KOPT-K1 (cell line): Measurements from ENCODE around the gene UNC13B.
"Not testable (repeated sequence)": the region's sequence is repeated elsewhere in the genome, so short reads cannot be mapped to it uniquely, and the experiment has no call there.

Experiments
- H3K27ac ChIP-seq: fragments of 200-600 bp; sonication (generic); 2 replicates; pipeline ENCODE4 v1.5.1; 2016; ENCODE audit warnings: antibody characterized with exemption, mild to moderate bottlenecking, low read depth, low read length; ENCODE audit not compliant: poor library complexity, severe bottlenecking
- H3K36me3 ChIP-seq: fragments of 200-600 bp; sonication (generic); 2 replicates; pipeline ENCODE4 v1.5.1; 2017; ENCODE audit warnings: antibody characterized with exemption, mild to moderate bottlenecking, low read length, moderate library complexity; ENCODE audit not compliant: insufficient read depth
- H3K9me3 ChIP-seq: fragments of 200-600 bp; sonication (generic); 2 replicates; pipeline ENCODE4 v1.5.1; 2017; ENCODE audit warnings: antibody characterized with exemption, low read length, mild to moderate bottlenecking; ENCODE audit not compliant: insufficient read depth, poor library complexity, severe bottlenecking

The UNC13B gene

DNA sequence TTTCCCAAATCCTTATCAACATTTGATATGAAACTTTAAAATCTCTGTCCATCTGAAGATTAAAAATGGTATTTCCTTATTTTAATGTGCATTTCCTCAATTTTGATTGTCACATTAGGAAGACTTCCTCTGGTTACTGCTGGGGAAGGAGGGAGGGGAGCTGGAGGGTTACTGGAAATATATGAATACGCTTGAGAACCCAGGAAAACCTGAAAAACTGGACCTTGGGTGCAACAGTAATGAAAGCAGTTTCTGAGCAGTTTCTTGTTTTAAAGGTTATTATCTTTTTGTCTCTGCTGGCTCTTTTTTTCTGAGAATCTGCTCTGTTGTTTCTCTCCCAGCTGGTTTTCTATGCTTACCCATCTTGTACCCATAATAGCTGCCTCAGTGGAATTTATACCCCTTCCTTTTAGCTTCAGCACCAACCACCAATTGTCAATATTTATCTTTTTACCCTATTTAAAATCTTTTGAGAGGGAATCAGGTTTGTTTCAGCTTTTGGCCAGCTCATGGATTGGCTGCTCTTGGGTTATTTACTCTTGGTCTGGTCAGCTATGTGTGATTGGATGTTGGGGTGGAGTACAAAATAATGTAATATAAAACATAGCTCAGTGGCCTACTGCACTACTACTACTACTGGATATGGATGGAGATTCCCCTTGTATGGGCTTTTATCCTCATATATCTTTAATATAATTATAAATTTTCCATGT is 67.4 kb downstream of the UNC13B start:
- Histone ChIP-seq H3K27ac (no peak overlapping the region), H3K9me3 (no peaks in the 10 kb centered on the region), H3K36me3 (no peaks in the 10 kb centered on the region)

DNA sequence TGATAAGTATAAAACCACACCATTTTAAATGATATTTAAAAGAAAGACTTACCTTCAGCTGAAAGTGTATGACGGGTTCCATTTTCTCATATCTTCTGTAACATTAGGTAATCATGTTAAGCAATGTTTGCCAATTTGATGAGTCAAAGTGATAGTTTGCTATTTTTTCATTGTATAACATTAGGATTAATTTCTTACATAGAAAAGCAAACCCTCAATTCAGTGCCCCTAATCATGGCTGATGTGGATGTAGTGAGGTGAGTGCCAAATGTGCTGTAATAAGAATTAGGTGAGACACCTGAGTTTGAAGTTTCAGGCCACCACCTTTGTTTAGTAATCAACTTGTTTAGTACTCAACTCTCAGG is 68.0 kb downstream of the UNC13B start:
- Histone ChIP-seq H3K27ac (no peak overlapping the region), H3K9me3 (no peaks in the 10 kb centered on the region), H3K36me3 (no peaks in the 10 kb centered on the region)

DNA sequence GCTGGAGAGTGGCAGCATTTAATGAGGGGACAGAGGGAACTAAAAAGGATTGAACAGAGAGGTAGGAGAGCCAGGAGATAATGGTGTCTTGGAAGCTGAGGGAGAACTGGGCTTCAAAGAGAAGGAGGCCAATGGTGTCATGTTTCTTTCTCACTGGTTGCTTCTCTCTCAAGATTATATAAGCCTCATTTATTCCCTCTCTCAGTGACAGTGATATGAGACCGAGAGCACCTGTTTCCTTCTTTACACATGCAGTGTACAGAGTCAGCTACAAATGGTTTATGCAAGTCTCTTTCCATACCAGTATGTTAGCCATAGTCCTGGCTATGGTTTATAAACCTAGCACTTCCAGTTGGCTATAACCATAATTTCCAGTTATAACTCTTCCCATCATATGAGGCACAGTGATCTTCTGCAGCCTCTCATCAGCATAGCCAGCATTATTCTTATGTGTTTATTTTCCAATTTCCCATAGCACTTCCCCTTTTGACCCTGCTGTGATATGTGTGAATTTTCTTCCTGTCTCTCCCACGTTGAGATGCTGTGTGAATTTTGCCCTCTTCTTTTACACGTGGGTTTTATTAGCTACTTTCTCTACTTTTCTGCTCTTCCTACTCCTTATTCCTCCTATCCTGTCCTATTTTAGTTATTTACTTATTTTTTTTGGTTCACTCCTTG is 71.2 kb downstream of the UNC13B start:
- no peak overlapping the region for H3K27ac ChIP-seq
- H3K9me3 ChIP-seq = no peaks in the 10 kb centered on the region
- H3K36me3 ChIP-seq = no peaks in the 10 kb centered on the region

DNA sequence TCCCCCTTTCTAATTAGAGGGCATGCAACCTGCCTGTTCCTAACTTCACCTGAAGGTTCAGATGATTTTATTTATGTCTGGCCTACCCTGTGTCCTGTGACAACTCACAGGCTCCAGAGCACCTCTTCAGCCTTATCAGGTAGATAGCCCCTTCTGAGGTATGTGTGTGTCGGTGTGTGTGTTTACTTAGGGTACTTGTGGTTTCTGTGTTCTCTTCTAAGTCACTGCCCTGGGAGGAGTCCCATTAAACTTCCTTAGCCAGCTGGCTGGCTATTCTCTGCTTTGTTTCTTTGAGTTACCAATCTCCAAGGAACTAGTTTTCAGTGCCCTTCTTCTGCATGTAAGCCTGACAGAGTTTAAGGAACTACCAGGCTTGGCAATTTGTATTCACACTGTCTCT is 74.9 kb downstream of the UNC13B start:
- Histone ChIP-seq H3K36me3 (no peaks in the 10 kb centered on the region), H3K9me3 (no peaks in the 10 kb centered on the region), H3K27ac (no peak overlapping the region)

DNA sequence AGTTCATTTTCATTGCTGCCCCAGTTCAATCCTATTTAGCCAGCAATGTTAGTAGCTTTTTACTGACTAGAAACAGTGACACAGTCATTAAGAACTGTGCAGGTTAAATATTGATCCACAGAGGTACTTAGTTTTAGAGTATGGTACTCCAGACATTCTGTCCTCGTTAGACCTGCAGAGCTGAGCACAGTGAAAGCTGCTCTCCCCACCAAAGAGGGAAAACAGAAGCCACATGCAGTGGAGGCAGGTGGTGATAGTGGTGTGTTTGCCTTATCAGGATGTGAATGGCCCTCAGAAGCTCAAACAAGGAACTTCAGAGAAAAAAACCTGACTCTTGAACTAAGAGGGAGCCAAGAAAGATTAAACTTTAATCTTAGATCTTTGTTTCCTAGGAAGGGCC is 75.5 kb downstream of the UNC13B start:
- no peaks in the 10 kb centered on the region for H3K36me3 ChIP-seq
- H3K27ac ChIP-seq = no peak overlapping the region
- no peaks in the 10 kb centered on the region for H3K9me3 ChIP-seq

DNA sequence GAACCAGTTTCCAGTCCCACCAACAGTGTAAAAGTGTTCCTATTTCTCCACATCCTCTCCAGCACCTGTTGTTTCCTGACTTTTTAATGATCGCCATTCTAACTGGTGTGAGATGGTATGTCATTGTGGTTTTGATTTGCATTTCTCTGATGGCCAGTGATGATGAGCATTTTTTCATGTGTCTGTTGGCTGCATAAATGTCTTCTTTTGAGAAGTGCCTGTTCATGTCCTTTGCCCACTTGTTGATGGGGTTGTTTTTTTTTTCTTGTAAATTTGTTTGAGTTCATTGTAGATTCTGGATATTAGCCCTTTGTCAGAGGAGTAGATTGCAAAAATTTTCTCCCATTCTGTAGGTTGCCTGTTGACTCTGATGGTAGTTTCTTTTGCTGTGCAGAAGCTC is 84.1 kb downstream of the UNC13B start:
- H3K36me3 ChIP-seq, H3K27ac ChIP-seq, H3K9me3 ChIP-seq: not testable (repeated sequence)

DNA sequence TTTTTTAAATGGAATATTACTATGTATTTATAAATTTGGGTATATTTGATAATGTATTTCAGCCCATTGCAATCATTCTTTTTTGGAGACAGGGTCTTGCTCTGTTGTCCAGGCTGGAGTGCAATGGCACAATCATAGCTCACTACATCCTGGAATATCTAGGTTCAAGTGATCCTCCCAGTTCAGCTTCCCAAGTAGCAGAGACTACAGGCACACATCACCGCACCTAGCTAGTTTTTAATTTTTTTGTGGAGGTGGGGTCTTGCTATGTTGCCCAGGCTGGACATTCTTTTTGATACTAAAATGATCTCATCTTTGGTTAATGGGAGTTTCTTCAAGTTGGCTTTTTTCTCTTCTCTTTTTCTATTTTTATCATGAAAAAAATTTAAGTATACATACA is 91.3 kb downstream of the UNC13B start:
- Histone ChIP-seq H3K27ac (no peak overlapping the region), H3K36me3 (no peaks in the 10 kb centered on the region), H3K9me3 (no peaks in the 10 kb centered on the region)

DNA sequence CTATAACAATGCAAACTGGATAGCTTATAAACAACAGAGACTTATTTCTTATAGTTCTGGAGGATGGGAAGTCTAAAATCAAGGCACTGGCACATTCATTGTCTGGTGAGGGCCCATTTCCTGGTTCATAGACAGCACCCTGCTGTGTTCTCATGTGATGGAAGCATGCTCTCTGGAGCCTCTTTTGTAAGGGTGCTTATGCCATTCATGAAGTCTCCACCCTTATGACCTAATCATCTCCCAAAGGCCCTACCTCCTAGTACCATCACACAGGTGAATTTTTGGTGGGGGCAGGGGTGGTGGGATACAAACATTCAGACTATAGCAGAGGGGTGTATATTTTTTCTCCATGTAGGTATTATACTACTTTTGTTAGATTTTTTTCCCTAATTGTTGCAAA is 92.4 kb downstream of the UNC13B start:
- no peaks in the 10 kb centered on the region for H3K9me3 ChIP-seq
- H3K27ac ChIP-seq = no peak overlapping the region
- no peaks in the 10 kb centered on the region for H3K36me3 ChIP-seq

DNA sequence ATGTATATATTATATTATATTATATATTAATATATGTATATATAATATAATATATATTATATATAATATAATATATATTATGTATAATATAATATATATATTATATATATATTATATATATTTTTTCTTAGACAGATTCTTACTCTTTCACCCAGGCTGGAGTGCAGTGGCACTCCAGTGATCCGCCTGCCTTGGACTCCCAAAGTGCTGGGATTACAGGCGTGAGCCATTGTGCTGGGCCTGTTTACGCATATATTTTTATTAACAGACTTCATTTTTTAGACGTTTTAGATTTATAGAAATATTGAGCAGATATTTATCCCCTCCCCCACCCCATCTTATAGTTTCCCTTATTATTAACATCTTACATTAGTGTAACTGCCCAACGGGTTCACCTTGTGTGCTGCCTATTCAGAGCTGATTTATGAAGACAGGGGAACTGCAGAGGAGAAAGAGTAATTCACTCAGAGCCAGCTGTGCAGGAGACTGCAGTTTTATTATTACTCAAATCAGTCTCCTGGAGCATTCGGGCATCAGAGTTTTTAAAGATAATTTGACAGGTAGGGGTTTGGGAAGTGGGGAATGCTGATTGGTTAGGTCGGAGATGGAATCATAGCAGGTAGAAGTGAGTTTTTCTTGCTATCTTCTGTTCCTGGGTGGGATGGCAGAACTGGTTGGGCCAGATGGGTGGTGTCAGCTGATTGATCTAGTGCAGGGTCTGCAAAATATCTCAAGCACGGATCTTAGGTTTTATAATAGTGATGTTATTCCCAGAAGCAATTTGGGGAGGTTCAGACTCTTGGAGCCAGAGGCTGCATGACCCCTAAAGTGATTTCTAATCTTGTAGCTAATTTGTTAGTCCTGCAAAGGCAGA is 93.4 kb downstream of the UNC13B start:
- H3K36me3 ChIP-seq = no peaks in the 10 kb centered on the region
- no peak overlapping the region for H3K27ac ChIP-seq
- H3K9me3 ChIP-seq = no peaks in the 10 kb centered on the region

DNA sequence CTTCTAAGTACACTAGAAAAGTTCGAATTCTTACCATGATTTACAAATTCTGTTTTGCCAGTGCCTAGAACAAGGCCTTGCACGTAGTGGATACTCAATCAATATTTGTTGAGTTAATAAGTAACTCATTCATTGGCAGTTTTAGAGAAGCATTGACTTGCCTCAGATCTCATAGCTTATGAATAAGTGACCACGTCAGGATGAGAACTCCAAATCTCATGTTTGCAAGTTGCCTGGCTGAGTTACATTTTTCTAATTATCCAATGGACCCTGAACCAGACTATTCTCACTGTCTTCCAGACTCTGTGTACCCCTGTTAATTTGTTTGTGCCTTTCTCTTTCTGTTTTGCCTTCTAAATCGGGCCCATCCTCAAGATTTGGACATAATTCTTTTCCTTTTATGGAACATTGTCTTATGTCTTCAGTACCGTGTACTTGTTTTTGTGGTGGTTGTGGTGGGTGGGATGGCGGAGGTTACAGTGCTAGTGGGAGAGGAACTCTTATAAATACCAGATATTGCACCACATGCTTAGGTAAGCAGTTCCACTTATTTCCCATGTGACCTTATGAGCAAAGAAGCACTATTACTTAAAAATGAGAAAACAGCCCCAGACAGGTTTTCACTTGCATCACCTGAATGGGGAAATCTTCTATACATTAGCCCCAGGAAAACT is 96.3 kb downstream of the UNC13B start:
- Histone ChIP-seq H3K9me3 (no peaks in the 10 kb centered on the region), H3K27ac (no peak overlapping the region), H3K36me3 (no peaks in the 10 kb centered on the region)

DNA sequence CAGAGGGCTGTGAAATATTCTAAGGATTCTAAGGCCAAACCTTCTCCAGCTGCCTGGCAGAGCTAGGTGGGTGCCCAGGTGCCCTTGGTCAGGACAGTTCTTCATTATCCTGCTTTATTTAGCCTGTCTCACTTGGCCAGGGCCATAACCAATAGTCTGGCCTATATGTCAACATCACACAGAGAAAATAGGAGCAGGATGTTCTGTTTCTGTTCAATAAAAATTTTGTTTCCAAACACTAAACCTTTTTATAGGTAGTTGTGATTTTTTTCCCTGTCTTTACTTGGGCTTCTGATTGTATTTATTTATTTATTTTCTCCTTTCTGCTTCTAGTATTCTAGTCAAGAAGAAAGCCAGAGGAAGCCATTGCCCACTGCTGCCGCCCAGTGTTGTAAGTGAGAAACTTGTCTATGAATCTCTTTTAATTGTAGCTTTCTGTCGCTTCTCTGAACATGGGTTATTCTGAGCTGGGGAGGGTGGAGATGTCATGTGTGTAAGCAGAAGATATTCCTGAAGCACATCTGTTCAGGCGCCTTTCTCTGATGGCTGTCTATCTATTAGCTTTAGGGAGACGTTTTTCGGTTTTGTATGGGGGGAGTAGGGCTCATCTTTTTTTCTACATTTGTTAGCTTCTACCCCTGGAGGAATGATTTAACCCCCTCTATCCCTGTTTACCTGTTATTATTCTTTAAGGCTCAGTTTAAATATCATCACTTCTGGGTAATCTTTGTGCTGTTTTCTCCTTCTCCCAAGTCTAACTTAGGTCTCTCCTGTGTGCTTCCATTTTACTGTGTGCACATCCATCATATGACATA is 97.1 kb downstream of the UNC13B start:
- no peaks in the 10 kb centered on the region for H3K36me3 ChIP-seq
- no peaks in the 10 kb centered on the region for H3K9me3 ChIP-seq
- no peak overlapping the region for H3K27ac ChIP-seq

DNA sequence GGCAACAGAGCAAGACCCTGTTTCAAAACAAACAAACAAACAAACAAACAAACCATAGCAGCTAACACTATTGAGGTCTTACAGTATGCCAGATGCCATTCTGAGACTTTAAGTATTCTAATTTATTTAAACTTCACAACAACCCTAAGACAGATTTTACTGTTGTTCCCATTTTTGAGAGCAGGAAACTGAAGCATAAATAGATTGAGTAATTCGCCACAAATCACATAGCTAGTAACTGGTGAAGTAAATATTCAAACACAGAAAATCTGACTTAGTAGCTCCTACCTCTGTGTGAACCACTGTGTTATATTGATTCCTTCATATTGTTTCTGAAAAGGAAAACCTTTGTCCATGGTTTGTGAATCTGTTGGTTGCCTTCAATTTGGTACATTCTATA is 98.4 kb downstream of the UNC13B start:
- no peaks in the 10 kb centered on the region for H3K9me3 ChIP-seq
- H3K36me3 ChIP-seq = no peaks in the 10 kb centered on the region
- no peak overlapping the region for H3K27ac ChIP-seq

DNA sequence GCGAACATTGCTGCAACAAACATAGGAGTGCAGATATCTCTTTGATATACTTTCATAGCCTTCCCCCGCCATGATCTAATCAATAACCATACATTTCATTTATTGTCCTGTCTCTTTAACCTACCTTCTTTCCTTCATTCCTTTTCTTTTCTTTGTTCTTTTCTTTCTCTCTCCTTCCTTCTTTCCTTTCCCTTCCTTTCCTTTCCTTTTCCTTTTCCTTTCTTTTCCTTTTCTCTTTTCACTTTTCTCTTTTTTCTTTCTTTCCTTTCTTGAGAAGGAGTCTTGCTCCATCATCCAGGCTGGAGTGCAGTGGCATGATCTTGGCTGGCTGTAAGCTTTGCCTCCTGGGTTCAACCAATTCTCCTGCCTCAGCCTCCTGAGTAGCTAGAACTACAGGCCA is 100.3 kb downstream of the UNC13B start:
- Histone ChIP-seq H3K9me3 (no peaks in the 10 kb centered on the region), H3K36me3 (no peaks in the 10 kb centered on the region), H3K27ac (no peak overlapping the region)

DNA sequence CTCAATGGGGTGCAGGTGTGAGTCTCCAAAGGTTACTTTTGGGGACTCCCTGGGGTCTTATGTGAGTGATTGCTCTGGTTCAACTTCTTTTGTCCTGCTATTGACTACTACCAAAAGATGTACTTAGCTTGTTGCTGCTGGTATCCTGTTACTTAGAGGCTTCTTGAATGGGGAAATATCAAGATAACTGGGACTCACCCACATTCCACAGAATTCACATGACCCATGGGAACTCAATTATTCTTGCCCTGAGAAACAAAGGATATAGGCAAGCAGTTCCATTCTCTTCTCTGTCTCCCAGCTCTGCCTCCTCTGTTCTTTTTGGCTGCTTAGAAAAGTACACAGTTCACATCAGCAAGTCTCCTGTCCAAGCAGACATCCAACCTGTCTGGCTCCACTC is 105.9 kb downstream of the UNC13B start:
- no peaks in the 10 kb centered on the region for H3K9me3 ChIP-seq
- no peak overlapping the region for H3K27ac ChIP-seq
- no peaks in the 10 kb centered on the region for H3K36me3 ChIP-seq
